GM12891 (cell line): ENCODE data around the gene DSC1.

Source experiments
- DNase-seq: peaks from one replicate; pipeline ENCODE4 v3.0.0; 2011; ENCODE audit warnings: low spot score; ENCODE audit not compliant: insufficient read length
- FAIRE-seq: peaks from 2 replicates; lab custom pipeline; 2011; peaks lifted over from hg19 to GRCh38; lab: Jason Lieb, UNC
- PAX5 ChIP-seq: IDR thresholded peaks from 2 replicates; pipeline ENCODE4 v1.6.1; 2011; ENCODE audit warnings: low read length, moderate library complexity, mild to moderate bottlenecking; ENCODE audit not compliant: insufficient read depth, severe bottlenecking
- POLR2A ChIP-seq: IDR thresholded peaks from 2 replicates; pipeline ENCODE4 v1.6.1; 2011; ENCODE audit warnings: low read depth, low read length, control low read depth
- POLR2AphosphoS5 ChIP-seq: IDR thresholded peaks from 2 replicates; pipeline ENCODE4 v1.6.1; 2011; ENCODE audit warnings: low read depth, low read length, control low read depth
- POU2F2 ChIP-seq: IDR thresholded peaks from 2 replicates; pipeline ENCODE4 v1.6.1; 2011; ENCODE audit warnings: low read depth, mild to moderate bottlenecking, control low read depth, low read length, moderate library complexity
- SPI1 ChIP-seq: IDR thresholded peaks from 2 replicates; pipeline ENCODE4 v1.6.1; 2011; ENCODE audit warnings: low read depth, low read length, control low read depth
- TAF1 ChIP-seq: IDR thresholded peaks from 2 replicates; pipeline ENCODE4 v1.6.1; 2011; ENCODE audit warnings: low read depth, low read length, control low read depth

DSC1 gene

DNA sequence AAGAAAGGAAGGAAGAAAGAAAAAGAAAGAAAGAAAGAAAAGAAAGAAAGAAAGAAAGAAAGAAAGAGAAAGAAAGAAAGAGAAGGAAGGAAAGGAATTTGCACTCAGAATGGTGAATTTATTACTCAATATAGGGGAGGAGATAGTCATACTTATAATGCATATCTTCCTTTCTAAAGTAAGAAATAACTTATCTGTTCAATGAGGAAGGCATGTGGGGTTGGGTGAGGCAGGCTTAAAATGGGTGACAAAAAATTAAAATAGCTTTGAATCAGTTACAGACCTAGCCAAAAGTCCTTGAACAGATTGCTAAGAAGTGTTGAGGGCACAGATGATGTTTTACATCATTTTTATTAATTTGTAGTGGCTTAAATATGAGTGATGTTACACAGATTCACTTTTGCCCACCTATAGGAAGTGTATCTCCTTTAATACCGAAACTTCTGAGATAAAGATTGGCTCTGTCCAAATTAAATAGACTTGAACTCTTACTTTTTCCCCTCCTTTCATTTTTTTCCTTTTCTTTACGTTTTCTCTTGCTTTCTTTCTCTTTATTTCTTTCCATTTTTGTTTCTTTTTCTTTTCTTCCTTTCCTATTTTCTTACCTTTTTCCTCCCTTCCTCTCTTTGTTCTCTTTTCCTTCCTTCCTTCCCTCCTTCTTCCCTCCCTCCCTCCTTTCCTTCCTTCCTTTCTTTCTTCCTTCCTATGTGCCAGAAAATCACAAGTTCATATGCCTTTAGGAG, 45.6 kb downstream of the DSC1 start:
- TF ChIP-seq POLR2A (no peak), SPI1 (no peak), PAX5 (no peak), TAF1 (no peak), POLR2AphosphoS5 (no peak), POU2F2 (no peak)
- DNase-seq (no peak), FAIRE-seq (no peak)

- FAIRE-seq = no peak
- peak; percentile 56 for TF ChIP-seq SPI1
- TF ChIP-seq POLR2A = no peak
- no peak for TF ChIP-seq POU2F2
- TF ChIP-seq POLR2AphosphoS5 = no peak
Observed at GRCh38 chr18:31112804-31113203, 49.9 kb downstream of the DSC1 start.

DNA sequence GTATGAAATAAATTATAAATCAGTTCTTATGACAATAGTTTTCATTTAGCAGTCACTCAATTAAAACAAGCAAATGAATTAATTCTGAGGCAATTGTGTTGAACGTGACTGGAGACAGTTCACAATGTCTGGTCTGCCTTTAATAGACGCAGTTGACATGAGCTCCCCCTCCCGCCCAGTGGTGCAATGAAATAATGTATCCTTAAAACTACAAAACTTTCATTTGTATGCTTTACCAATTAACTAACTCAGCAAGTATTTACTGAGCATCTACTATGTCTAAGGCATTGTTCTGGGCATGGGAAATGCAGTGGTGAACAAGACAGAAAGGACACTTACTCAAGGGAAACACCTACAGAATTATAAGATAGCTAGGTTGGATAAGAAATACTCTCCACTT, 56.9 kb downstream of the DSC1 start:
- no peak for FAIRE-seq
- TF ChIP-seq POU2F2 = no peak
- no peak for TF ChIP-seq POLR2AphosphoS5
- no peak for TF ChIP-seq TAF1
- TF ChIP-seq SPI1 = no peak
- no peak for TF ChIP-seq PAX5
- TF ChIP-seq POLR2A = no peak
- DNase-seq = no peak

More at GRCh38 chr18:31112804-31113203, 49.9 kb downstream of the DSC1 start:
- no peak for DNase-seq

DNA sequence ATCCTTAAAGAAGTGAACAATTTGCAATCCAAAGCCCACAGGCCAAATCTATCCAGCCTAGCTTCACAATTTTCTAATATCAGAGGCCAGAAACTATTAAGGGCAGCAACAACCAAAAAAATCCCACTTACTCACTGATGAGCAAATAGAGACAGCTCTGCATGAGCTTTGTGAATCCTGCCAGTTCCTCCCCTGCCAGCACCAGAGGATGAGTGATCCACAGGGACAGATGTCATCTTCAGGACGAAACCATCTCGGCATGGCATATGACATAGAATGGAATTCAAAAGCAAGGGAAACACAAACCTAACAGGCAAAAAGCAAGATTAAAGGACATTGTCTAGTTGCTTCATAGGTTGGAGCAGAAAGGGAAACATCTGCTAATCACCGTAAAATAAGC, 58.2 kb downstream of the DSC1 start:
- no peak for TF ChIP-seq POLR2AphosphoS5
- no peak for TF ChIP-seq SPI1
- no peak for TF ChIP-seq PAX5
- TF ChIP-seq POLR2A = no peak
- TF ChIP-seq TAF1 = no peak
- no peak for TF ChIP-seq POU2F2
- DNase-seq (no peak), FAIRE-seq (no peak)

DNA sequence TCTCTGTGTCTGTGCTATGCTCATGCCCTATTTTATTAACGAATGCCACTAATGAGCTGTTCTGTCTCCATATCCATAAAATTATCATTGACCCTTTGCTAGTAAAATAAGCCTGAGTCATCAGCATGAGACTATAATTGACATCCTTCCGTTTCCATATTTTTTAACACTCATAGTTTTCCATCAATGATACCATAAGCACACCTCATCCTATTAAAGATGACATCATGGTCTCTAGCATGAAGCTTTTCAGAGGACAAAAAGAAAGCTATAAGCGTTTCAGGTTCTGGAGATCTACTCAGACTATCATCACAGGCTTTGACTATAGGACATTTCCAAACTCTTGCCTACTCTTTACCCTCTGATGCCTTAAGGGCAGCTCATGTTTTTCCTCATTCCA, 59.2 kb downstream of the DSC1 start:
- DNase-seq = no peak
- no peak for FAIRE-seq
- TF ChIP-seq POU2F2 (no peak), POLR2AphosphoS5 (no peak), TAF1 (no peak), PAX5 (no peak), SPI1 (no peak), POLR2A (no peak)

GRCh38 chr18:31102941-31103340, 59.7 kb downstream of the DSC1 start:
- no peak for TF ChIP-seq POU2F2
- TF ChIP-seq POLR2AphosphoS5 = no peak

DNA sequence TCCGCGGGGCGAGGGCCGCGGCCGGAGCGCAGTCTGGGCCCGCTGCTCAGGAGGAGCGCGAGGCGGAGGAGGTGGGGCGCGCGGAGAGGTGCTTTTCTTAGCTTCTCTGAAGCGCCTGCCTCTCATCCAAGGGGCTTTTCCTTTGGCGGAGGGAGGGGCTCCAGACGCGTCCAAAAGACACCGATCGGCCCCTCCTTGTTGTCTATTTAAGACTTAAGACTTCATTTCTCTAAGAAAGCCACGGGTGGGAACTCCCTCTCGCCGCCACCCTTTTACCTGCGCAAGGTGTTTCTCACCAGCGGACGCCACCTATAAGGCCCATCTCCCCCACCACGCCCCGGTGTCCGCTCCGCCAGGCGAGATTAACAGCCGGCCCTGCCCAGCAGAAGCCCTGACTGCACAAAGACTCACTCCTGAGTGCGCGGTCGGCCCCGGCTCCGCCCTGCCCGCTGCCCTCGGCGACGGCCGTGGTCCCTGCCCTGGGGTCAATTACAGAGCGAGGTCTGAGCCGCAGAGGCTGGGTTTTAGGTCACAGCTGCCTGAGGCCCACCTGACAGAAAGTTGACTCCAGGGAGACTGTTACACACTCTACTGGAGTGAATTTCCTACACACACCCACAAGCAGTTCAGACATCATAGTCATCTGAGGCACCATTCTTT, 60.5 kb downstream of the DSC1 start, which contains the start of gene DSC2:
Gene DSC2 (minus strand): TSS at position 397 of the 660 bp plus-strand sequence. CDS start 450 bp downstream, outside the sequence.
- no peak for FAIRE-seq
- DNase-seq = peak; percentile 16

More at GRCh38 chr18:31102941-31103340, 59.7 kb downstream of the DSC1 start:
- FAIRE-seq = no peak
- DNase-seq = no peak

DNA sequence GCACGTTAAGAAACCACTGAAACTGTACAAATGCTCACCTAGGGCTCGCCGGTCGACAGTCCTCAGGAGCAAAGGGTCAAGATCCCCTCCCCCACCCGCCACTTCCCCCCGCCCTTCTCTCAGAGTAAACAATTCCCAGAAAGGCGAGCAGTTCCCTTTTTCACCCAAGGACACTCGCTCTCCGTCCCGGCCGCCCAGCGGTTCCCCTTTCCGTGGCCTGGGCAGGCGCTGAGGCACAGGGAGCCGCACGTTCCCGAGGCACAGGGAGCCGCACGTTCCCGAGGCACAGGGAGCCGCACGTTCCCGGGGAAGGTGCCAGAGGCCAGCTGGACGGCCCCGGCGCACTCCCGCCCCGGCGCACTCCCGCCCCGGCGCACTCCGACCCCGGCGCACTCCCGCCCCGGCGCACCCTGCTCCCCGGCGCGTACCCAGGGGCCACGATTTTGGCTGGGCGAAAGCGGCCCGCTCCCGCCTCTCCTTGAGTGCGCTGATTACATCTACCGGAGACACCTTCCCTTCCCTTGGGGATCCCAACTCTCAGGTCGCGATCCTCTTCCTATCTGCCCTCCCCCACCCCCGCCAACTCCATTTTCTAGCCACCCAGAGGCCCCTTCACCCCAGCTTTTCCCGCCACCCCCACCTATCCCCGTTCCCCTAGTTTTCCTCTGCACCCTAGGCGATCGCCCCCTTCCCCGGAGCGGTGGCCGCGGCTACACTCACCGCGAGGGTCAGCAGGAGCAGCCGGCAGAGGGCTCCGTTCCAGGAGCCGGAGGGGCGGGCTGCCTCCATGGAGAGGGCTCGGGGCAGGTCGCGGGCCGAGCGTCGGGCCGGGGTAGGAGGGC, 61.3 kb downstream of the DSC1 start:
- DNase-seq (no peak), FAIRE-seq (no peak)
- TF ChIP-seq POU2F2 (no peak), TAF1 (no peak), POLR2AphosphoS5 (no peak), PAX5 (no peak), SPI1 (peak; percentile 79), POLR2A (no peak)

More for the DNA sequence above, 60.5 kb downstream of the DSC1 start, which contains the start of gene DSC2:
- TF ChIP-seq POU2F2 (no peak), TAF1 (no peak), POLR2AphosphoS5 (no peak), SPI1 (no peak), POLR2A (no peak), PAX5 (no peak)
